Cardiac muscle cell (in vitro differentiated cells and primary cell): ENCODE results near the gene GNB5. TPM values are rescaled to one million over a fixed set of nuclear protein-coding genes. Genes with fewer than 3 reads are reported as not detected.
A peak's percentile ranks its signal among the peaks of the same experiment; 100 is the strongest.

ENCODE experiments used
- DNase-seq, 2 donors: peaks; one replicate each; pipeline versions ENCODE4 v3.0.0 to v3.0.0-alpha.2; 2010 to 2017; ENCODE audit warnings: low read depth in 1 of 2, low spot score in 1 of 2
- H3K27ac ChIP-seq: fragments of 200-600 bp; sonication (generic); 2 replicates; pipeline ENCODE4 v1.5.1; 2016
- H3K27me3 ChIP-seq: fragments of 200-600 bp; sonication (generic); 2 replicates; pipeline ENCODE4 v1.6.0; 2016; ENCODE audit warnings: control low read depth
- H3K36me3 ChIP-seq: fragments of 200-600 bp; sonication (generic); 2 replicates; pipeline ENCODE4 v1.5.1; 2016; ENCODE audit warnings: control low read depth
- H3K4me1 ChIP-seq: fragments of 200-600 bp; sonication (generic); 2 replicates; pipeline ENCODE4 v1.8.1; 2017; ENCODE audit warnings: low read depth, mild to moderate bottlenecking, mixed run types
- H3K4me3 ChIP-seq: fragments of 200-600 bp; sonication (generic); 2 replicates; pipeline ENCODE4 v1.5.1; 2016; ENCODE audit warnings: mild to moderate bottlenecking
- H3K9me3 ChIP-seq: fragments of 200-600 bp; sonication (generic); 2 replicates; pipeline ENCODE4 v1.5.1; 2017; ENCODE audit warnings: low read depth, mild to moderate bottlenecking, control low read depth
- polyA plus RNA-seq: library from polyadenylated mRNA; unstranded; fragments of >200 nt; fragmentation: Nextera tagmentation; extraction: Ambion mirVana; gene quantifications from 2 replicates; pipeline ENCODE4 v1.2.1, GENCODE V29; 2016
- total RNA-seq: library from RNA; depleted of rRNA; stranded (reverse); fragments of >200 nt; gene quantifications from 2 replicates; pipeline ENCODE4 v1.2.3, GENCODE V29; 2016
- TF ChIP-seq, protein P1 (sequence below): IDR thresholded peaks from 2 replicates; pipeline ENCODE4 v1.5.1; 2012; ENCODE audit warnings: low read depth, mild to moderate bottlenecking, low read length

GNB5 gene
- total and polyA plus RNA-seq, 2 experiments from 2014 or later: 31.2 to 50.2 TPM

DNA sequence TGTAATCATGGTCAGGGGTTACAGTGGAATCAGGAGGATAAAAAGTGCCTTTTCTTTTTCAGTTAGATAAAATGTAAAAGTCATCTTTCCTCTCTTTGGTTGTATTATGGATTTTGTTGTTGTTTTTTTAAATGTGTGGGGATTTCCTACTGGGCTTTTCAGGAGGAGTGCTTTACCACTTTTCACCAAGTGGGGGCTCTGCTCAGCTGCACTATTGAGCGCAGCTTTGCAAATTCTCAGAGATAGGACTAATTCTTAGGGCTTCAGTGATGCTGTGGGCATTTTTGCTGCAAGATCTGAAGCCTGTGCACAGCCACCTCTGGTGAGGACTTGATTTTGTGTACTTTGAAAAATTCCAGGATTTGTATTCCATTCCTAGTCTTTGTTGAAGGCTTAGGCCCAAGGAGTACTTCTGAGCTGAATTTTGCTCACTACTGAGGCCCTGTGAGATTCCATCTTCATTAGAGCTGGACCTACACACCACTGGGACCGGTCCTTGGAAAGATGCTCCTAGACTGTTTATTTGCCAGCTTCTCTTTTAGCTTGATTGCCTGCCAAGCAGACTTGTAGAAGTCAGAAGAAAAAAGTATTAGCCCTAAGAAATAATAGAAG lies 7.5 kb downstream of the GNB5 start:
- DNase-seq: peak; percentile 54 to 61
- Histone ChIP-seq H3K4me1 (peaks cover 8% of the 10 kb centered on the region), H3K4me3 (no peak overlapping the region), H3K36me3 (no peaks in the 10 kb centered on the region), H3K27me3 (peaks cover 24% of the 10 kb centered on the region), H3K27ac (no peak overlapping the region), H3K9me3 (no peaks in the 10 kb centered on the region)
- TF ChIP-seq, protein P1, sequence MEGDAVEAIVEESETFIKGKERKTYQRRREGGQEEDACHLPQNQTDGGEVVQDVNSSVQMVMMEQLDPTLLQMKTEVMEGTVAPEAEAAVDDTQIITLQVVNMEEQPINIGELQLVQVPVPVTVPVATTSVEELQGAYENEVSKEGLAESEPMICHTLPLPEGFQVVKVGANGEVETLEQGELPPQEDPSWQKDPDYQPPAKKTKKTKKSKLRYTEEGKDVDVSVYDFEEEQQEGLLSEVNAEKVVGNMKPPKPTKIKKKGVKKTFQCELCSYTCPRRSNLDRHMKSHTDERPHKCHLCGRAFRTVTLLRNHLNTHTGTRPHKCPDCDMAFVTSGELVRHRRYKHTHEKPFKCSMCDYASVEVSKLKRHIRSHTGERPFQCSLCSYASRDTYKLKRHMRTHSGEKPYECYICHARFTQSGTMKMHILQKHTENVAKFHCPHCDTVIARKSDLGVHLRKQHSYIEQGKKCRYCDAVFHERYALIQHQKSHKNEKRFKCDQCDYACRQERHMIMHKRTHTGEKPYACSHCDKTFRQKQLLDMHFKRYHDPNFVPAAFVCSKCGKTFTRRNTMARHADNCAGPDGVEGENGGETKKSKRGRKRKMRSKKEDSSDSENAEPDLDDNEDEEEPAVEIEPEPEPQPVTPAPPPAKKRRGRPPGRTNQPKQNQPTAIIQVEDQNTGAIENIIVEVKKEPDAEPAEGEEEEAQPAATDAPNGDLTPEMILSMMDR: peak; percentile 76

DNA sequence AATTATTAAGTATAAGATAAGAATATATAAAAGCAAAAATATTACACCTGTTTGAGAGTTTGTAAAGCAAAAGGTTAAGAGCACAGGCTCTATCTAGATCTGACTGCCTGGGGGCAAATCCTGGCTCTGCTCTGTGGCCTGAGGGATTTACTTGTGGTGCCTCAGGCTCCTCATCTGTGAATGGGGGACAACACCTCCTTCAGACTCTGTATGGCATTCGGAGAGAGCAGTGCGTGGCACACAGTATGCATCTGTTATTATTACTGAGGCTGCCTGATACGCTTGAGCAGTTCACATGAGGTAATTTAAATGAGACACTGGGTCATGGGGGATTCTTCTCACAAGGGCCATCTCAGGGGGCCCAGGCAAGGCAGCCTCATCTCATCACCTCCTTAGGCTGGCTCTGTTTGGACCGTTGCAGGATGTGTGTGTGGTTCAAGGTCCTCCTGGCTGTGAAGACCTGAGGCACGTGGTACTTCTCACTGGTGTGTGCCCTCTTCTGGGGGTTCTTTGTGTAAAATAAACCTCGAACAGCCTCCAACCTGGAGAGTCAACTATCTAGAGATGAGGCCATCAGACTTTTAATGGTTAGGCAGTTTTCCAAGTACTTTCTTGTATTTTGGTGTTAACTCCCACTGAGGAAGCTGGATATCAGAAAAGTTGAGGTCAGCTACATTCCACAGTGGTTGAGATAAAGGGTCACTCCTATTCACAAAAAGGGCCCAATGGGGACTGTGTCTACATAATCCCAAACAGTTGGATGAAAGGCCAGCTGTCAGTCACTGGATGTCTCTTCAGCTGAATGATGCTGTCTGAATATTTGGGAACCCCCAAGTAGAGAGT lies 9.0 kb downstream of the GNB5 start:
- peaks cover 24% of the 10 kb centered on the region for H3K27me3 ChIP-seq
- TF ChIP-seq, protein P1: no peak
- no peaks in the 10 kb centered on the region for H3K36me3 ChIP-seq
- DNase-seq: peak in 1 of 2 donors; percentile 25
- H3K27ac ChIP-seq: no peak overlapping the region
- H3K4me3 ChIP-seq: no peak overlapping the region
- H3K4me1 ChIP-seq: peaks cover 8% of the 10 kb centered on the region
- H3K9me3 ChIP-seq: no peaks in the 10 kb centered on the region

DNA sequence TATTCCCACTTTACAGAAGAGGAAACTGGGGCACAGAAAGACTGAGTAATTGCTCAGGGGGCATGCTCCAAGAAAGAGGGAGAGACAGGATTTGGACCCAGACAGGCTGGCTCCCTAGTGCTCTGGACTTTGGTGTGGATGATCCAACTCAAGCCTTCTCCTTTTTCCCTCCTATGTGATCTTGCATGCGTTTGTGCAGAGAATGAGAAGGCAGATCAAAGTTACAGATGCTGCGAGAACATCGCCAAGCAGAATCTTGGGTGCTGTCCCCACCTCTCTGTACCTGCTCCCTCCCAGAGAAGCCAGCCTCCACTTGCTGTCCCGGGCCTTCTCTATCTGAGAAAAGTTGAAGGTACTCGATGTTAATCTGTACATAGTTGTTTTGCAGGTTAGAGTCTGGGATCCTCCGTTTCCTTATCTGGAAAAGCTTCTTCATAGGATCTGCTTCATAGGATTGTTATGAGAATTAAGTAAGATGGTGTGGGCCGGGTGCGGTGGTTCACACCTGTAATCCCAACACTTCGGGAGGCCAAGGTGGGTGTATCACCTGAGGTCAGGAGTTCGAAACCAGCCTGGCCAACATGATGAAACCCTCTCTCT lies 10.2 kb downstream of the GNB5 start:
- TF ChIP-seq, protein P1: no peak
- DNase-seq: no peak
- H3K27ac ChIP-seq: no peak overlapping the region
- H3K27me3 ChIP-seq: peaks cover 24% of the 10 kb centered on the region
- H3K9me3 ChIP-seq: no peaks in the 10 kb centered on the region
- no peaks in the 10 kb centered on the region for H3K36me3 ChIP-seq
- H3K4me1 ChIP-seq: peaks cover 8% of the 10 kb centered on the region
- no peak overlapping the region for H3K4me3 ChIP-seq

- DNase-seq: no peak
- Histone ChIP-seq H3K36me3 (no peaks in the 10 kb centered on the region), H3K9me3 (no peaks in the 10 kb centered on the region), H3K27me3 (peaks cover 24% of the 10 kb centered on the region), H3K27ac (no peak overlapping the region), H3K4me1 (peaks cover 6% of the 10 kb centered on the region), H3K4me3 (peak overlapping the region; percentile 61)
- TF ChIP-seq, protein P1: no peak
These were observed 10.9 kb downstream of the GNB5 start for GRCh38 chr15:52180196-52180835.
